IPS DF 4.7 (cell line): ENCODE measurements around the gene ZBTB7C.
"Not testable (repeated sequence)": the region's sequence is repeated elsewhere in the genome, so short reads cannot be mapped to it uniquely, and the experiment has no call there.

Experiments
- DNase-seq: peaks from one replicate; pipeline ENCODE4 v3.0.0-alpha.2; 2013; ENCODE audit warnings: low spot score; ENCODE audit errors: extremely low read depth

ZBTB7C gene

GRCh38 chr18:48303883-48304282, 105.3 kb downstream of the ZBTB7C start:
- DNase-seq, result no peak

GRCh38 chr18:48302736-48303135, 106.4 kb downstream of the ZBTB7C start:
- no peak for DNase-seq

GRCh38 chr18:48300463-48300961, 108.7 kb downstream of the ZBTB7C start:
- DNase-seq, result no peak

GRCh38 chr18:48297139-48297538, 112.0 kb downstream of the ZBTB7C start:
- DNase-seq, result no peak

- no peak for DNase-seq
Measured at GRCh38 chr18:48296581-48296980, 112.6 kb downstream of the ZBTB7C start.

- no peak for DNase-seq
Measured at GRCh38 chr18:48295586-48296311, 113.4 kb downstream of the ZBTB7C start.

GRCh38 chr18:48294899-48295585, 114.1 kb downstream of the ZBTB7C start:
- DNase-seq, result no peak

- no peak for DNase-seq
Measured at GRCh38 chr18:48293954-48294898, 115.0 kb downstream of the ZBTB7C start.

GRCh38 chr18:48292782-48293424, 116.3 kb downstream of the ZBTB7C start:
- no peak for DNase-seq

GRCh38 chr18:48292229-48292628, 117.0 kb downstream of the ZBTB7C start:
- no peak for DNase-seq

- no peak for DNase-seq
Measured at GRCh38 chr18:48290162-48290926, 118.8 kb downstream of the ZBTB7C start.

- DNase-seq, result no peak
Measured at GRCh38 chr18:48284743-48285142, 124.4 kb downstream of the ZBTB7C start.

- not testable (repeated sequence) for DNase-seq
Measured at GRCh38 chr18:48284011-48284410, 125.2 kb downstream of the ZBTB7C start.

- DNase-seq, result not testable (repeated sequence)
Measured at GRCh38 chr18:48281460-48281859, 127.7 kb downstream of the ZBTB7C start.

- no peak for DNase-seq
Measured at GRCh38 chr18:48279312-48279711, 129.9 kb downstream of the ZBTB7C start.

- DNase-seq, result no peak
Measured at GRCh38 chr18:48278081-48278480, 131.1 kb downstream of the ZBTB7C start.

- DNase-seq, result no peak
Measured at GRCh38 chr18:48274301-48274700, 134.9 kb downstream of the ZBTB7C start.

- no peak for DNase-seq
Measured at GRCh38 chr18:48270929-48271328, 138.3 kb downstream of the ZBTB7C start.

GRCh38 chr18:48265328-48265727, 143.9 kb downstream of the ZBTB7C start:
- no peak for DNase-seq
